Epithelial cell of proximal tubule (primary cell): ENCODE results near the gene SERPINI2. TPM values are rescaled to one million over a fixed set of nuclear protein-coding genes. Genes with fewer than 3 reads are reported as not detected.
A peak's percentile ranks its signal among the peaks of the same experiment; 100 is the strongest.

Source experiments
- DNase-seq: peaks from one replicate; pipeline ENCODE4 v3.0.0-alpha.2; 2011; ENCODE audit warnings: low read depth
- H3K4me3 ChIP-seq: 2 replicates; pipeline ENCODE4 v1.5.1; 2011; ENCODE audit warnings: low read depth, mild to moderate bottlenecking, low read length
- total RNA-seq: library from RNA; depleted of rRNA; stranded (reverse); fragments of >200 nt; gene quantifications from 2 replicates; pipeline ENCODE4 v1.2.3, GENCODE V29; 2015
- TF ChIP-seq, protein P1 (sequence below): conservative IDR thresholded peaks from 2 replicates; pipeline ENCODE4 v1.5.1; 2012; ENCODE audit warnings: low read depth, mild to moderate bottlenecking, low read length

Gene SERPINI2
- total RNA-seq, 1 donor from 2014 or later, result not detected

DNA sequence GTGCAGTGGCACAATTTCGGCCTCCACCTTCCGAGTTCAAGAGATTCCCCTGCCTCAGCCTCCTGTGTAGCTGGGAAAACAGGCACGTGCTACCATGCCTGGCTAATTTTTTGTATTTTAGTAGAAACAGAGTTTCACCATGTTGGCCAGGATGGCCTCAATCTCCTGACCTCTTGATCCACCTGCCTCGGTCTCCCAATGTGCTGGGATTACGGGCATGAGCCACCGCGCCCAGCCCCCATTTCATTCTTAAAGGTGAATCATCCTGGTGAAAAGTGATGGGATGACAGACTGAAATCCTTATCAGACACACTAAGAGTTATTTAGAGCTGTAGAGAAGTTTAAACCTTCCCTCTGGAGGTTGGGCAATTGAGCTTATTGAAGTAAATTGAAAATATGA is 24.1 kb upstream of the SERPINI2 start:
- TF ChIP-seq, protein P1, sequence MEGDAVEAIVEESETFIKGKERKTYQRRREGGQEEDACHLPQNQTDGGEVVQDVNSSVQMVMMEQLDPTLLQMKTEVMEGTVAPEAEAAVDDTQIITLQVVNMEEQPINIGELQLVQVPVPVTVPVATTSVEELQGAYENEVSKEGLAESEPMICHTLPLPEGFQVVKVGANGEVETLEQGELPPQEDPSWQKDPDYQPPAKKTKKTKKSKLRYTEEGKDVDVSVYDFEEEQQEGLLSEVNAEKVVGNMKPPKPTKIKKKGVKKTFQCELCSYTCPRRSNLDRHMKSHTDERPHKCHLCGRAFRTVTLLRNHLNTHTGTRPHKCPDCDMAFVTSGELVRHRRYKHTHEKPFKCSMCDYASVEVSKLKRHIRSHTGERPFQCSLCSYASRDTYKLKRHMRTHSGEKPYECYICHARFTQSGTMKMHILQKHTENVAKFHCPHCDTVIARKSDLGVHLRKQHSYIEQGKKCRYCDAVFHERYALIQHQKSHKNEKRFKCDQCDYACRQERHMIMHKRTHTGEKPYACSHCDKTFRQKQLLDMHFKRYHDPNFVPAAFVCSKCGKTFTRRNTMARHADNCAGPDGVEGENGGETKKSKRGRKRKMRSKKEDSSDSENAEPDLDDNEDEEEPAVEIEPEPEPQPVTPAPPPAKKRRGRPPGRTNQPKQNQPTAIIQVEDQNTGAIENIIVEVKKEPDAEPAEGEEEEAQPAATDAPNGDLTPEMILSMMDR, result no peak
- DNase-seq, result no peak
- no peak overlapping the region for H3K4me3 ChIP-seq

DNA sequence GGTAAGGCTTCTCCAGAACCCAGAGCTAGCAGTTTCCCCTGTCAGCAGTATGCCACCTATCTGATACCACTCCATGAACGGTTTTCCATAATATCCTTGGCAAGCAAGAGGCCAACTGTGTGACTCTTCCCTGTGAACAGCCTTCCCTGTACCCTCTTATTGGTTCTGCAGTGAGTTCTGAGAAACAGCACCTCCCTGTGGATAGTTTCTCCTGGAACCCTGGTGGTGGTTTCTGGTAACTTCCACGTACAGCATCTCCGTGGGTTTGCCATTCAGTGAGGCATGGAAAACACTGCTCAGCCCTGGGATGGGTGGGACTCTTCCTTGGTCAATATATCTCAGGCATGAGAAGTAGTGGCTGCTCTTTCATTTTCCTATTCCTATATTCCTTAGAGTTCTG is 19.4 kb upstream of the SERPINI2 start:
- TF ChIP-seq, protein P1, result peak; percentile 63
- H3K4me3 ChIP-seq, result no peak overlapping the region
- DNase-seq, result no peak

DNA sequence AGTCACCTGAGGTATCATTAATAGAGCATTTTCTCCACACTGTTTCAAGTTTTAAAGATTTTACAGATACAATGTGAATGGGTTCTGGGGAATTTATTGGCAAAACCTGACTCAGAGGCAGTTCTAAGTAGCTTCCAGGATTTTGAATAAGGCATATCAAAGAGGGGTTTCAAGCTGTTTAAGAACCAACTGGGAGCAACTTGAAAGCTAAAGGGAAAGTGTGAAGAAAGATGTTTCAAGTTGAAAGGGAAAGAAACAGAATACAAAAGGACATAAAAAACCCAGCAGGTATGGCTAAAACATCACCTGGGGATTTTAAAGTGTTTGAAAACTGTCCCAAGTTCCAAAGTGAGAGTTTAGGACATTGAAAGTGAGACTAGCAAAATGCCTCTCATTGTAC is 17.8 kb upstream of the SERPINI2 start:
- TF ChIP-seq, protein P1, result no peak

DNA sequence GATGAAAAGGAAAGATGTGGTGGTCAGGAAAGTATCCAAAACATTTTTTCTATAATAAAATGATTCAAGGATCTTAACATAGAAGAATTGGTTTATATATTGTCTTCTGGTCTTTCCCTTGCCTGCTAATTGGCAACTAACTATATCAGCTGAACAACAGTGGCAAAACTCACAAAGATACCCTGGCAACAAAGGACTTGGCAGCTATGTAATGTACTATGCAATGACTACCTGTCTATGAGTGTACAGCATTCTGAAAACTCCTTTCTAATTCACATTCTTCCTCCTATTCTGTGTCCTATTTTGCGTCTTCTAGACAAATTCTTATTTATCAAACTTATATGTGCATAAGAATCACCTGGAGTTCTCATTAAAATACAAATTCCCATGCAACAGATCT is 15.7 kb upstream of the SERPINI2 start:
- DNase-seq, result no peak
- TF ChIP-seq, protein P1, result no peak
- no peak overlapping the region for H3K4me3 ChIP-seq

More for the DNA sequence above, 17.8 kb upstream of the SERPINI2 start:
- no peak for DNase-seq
- no peak overlapping the region for H3K4me3 ChIP-seq

DNA sequence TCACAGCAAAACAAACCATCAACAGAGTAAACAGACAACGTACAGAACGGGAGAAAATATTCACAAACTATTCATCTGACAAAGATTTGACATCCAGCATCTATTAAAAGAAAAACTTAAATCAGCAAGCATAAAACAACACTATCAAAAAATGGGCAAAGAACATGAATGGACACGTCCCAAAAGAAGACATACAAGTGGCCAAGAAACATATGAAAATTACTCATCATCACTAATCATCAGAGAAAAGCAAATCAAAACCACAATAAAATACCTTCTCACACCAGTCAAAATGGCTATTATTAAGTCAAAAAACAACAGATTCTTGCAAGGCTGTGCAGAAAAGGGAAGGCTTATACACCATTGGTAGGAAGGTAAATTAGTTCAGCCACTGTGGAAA is 13.7 kb upstream of the SERPINI2 start:
- H3K4me3 ChIP-seq, result no peak overlapping the region
- TF ChIP-seq, protein P1, result no peak
- no peak for DNase-seq

DNA sequence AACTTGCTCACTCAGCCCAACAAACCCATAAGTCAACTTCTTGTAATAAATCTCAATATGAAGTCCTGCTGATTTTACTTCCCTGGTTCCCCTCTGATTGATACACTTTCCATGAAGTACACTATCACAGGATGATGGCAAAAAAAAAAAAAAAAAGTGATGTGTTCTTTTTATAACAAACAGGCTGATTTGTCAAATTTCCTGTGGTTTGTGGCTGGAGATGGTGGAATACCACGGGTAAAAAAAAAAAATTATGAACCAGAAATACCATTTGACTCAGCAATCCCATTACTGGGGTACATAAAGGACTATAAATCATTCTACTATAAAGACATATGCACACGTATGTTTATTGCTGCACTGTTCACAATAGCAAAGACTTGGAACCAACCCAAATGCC is 10.7 kb upstream of the SERPINI2 start:
- TF ChIP-seq, protein P1, result no peak
- no peak overlapping the region for H3K4me3 ChIP-seq
- no peak for DNase-seq

DNA sequence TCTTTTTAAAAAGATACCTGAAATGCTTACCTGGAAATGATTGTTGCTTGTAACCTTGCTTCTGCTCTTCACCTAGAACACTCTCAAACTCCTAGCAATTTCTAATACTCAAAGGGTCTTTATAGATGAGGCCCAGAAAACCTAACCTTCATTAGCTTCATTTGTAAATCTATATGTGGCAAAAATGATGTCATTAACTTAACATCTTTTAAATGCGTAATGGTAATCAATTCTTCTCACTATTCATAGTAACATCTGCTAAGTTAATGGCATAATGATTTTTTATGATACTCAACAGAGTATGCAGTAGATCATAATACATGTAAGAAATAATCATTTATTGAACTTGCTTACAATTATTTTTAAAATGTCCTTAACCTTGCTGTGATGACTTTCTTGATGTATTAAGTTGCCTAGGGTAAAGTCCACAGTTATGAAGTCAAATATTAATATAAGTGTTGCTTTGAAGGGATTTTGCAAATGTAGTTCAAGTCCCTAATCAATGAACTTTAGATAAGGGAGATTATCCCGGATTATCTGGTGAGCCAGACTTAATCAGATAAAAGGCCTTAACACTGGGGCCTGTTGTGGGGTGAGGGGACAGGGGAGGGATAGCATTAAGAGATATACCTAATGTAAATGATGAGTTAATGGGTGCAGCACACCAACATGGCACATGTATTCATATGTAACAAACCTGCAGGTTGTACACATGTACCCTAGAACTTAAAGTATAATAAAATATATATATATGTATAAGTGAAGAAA is 10.1 kb upstream of the SERPINI2 start:
- TF ChIP-seq, protein P1, result no peak
- DNase-seq, result no peak

More for the DNA sequence above, 10.1 kb upstream of the SERPINI2 start:
- H3K4me3 ChIP-seq, result no peak overlapping the region
